ENCODE data around the gene INTS11. TPM values are rescaled to one million over a fixed set of nuclear protein-coding genes. Genes with fewer than 3 reads are reported as not detected.

INTS11 gene
- total and polyA plus RNA-seq, 9 of the 15 experiments (the other 6 are each of a cell fraction or from before 2014, with no cell fraction given), result 3.6 to 183 (median 110) TPM

DNA sequence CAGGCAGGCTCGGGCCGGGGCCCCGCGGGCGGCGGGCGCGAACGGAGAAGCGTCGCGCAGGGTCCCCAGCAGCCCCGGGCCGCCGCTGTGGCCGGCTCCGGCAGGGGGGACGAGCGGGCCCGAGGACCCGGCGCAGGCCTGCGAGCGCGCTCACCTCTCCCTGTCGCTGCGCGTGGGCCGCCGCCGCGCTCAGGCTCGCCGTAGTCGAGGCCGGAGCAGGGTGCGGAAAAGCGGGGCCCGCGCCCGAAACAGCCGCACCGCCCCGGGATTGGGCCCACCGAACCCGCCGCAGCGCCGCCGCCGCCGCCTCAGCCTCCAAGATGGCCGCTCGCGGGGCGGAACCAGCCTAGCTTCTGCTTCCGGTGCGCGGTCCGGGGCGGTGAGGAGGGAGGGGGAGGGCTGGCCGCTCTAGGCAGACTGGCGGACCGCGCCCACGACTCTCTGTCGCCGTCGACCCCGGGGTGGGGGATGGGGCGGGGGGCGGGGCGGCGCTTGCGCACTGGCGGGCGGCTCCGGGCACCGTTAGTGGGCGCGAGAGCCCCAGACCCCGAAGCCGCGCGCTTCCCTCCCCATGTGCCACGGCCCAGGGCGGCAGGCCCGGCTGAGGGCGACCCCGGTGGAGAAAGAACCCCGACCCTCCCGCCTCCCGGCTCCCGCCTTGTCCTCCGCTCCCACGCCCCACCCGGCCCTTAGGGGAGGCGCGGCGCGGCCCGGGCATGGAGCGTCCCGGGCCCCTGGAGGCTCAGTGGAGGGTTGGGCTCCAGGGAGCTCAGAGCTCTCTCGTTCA, 50.8 kb downstream of the INTS11 start, which contains the start of gene UBE2J2 (continued):
- TF ChIP-seq, protein P1, sequence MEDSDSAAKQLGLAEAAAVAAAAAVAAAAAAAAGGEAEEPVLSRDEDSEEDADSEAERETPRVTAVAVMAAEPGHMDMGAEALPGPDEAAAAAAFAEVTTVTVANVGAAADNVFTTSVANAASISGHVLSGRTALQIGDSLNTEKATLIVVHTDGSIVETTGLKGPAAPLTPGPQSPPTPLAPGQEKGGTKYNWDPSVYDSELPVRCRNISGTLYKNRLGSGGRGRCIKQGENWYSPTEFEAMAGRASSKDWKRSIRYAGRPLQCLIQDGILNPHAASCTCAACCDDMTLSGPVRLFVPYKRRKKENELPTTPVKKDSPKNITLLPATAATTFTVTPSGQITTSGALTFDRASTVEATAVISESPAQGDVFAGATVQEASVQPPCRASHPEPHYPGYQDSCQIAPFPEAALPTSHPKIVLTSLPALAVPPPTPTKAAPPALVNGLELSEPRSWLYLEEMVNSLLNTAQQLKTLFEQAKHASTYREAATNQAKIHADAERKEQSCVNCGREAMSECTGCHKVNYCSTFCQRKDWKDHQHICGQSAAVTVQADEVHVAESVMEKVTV (CRISPR knock-in tag; IDR thresholded peaks at IDR 0.05), result no peak
- TF ChIP-seq POLR2AphosphoS2 (IDR thresholded peaks at IDR 0.05; ENCODE audit: low read length) (peak; percentile 50; the same call in 1 of the 2 replicates), CSDE1 (IDR thresholded peaks at IDR 0.05) (no peak), RAD51 (IDR thresholded peaks at IDR 0.05; ENCODE audit: borderline replicate concordance, low read depth) (no peak), MBD2 (IDR thresholded peaks at IDR 0.05; ENCODE audit: borderline replicate concordance, low read depth) (peak; percentile 80; the same call in 1 of the 2 replicates), DPF2 (IDR thresholded peaks at IDR 0.05) (no peak), ZNF76 (CRISPR knock-in tag; IDR thresholded peaks at IDR 0.05; ENCODE audit: borderline replicate concordance) (no peak; the same call in 1 of the 2 replicates), DACH1 (IDR thresholded peaks at IDR 0.05; ENCODE audit: partially characterized antibody) (no peak), ZNF146 (CRISPR knock-in tag; IDR thresholded peaks at IDR 0.05; ENCODE audit: unreplicated experiment) (peak; percentile 3), TAF1 (IDR thresholded peaks at IDR 0.05; ENCODE audit: control insufficient read depth, extremely low read depth, insufficient read depth, low read length, severe bottlenecking) (peak; percentile 88), ERF (CRISPR knock-in tag; IDR thresholded peaks at IDR 0.05) (peak; percentile 83), RCOR1 (IDR thresholded peaks at IDR 0.05; ENCODE audit: borderline replicate concordance in 1 of 2, low read depth in 2 of 2, low read length in 2 of 2) (peak in 1 of 2 experiments; percentile 32; a peak in 1 of 4 replicates), CXXC5 (CRISPR knock-in tag; IDR thresholded peaks at IDR 0.05) (peak; percentile 83), CREM (IDR thresholded peaks at IDR 0.05; ENCODE audit: low read depth) (peak; percentile 89), RBBP5 (IDR thresholded peaks at IDR 0.05; ENCODE audit: borderline replicate concordance, insufficient read depth, low read length, poor library complexity, severe bottlenecking) (peak; percentile 98), ZNF778 (CRISPR knock-in tag; IDR thresholded peaks at IDR 0.05) (no peak), DIDO1 (tag; IDR thresholded peaks at IDR 0.05; ENCODE audit: low read depth) (no peak), KLF1 (tag; IDR thresholded peaks at IDR 0.05) (peak; percentile 48; the same call in 1 of the 2 replicates), TRIM24 (IDR thresholded peaks at IDR 0.05) (no peak), KAT2B (IDR thresholded peaks at IDR 0.05; ENCODE audit: low read depth, low read length) (no peak), MAZ (CRISPR knock-in tag; conservative IDR thresholded peaks at IDR 0.05 in 1 of 2, IDR thresholded peaks at IDR 0.05 in 1 of 2) (peak; percentile 85 to 93)
- TF ChIP-seq, protein P2, sequence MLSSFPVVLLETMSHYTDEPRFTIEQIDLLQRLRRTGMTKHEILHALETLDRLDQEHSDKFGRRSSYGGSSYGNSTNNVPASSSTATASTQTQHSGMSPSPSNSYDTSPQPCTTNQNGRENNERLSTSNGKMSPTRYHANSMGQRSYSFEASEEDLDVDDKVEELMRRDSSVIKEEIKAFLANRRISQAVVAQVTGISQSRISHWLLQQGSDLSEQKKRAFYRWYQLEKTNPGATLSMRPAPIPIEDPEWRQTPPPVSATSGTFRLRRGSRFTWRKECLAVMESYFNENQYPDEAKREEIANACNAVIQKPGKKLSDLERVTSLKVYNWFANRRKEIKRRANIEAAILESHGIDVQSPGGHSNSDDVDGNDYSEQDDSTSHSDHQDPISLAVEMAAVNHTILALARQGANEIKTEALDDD (IDR thresholded peaks at IDR 0.05), result no peak
- TF ChIP-seq, protein P3, sequence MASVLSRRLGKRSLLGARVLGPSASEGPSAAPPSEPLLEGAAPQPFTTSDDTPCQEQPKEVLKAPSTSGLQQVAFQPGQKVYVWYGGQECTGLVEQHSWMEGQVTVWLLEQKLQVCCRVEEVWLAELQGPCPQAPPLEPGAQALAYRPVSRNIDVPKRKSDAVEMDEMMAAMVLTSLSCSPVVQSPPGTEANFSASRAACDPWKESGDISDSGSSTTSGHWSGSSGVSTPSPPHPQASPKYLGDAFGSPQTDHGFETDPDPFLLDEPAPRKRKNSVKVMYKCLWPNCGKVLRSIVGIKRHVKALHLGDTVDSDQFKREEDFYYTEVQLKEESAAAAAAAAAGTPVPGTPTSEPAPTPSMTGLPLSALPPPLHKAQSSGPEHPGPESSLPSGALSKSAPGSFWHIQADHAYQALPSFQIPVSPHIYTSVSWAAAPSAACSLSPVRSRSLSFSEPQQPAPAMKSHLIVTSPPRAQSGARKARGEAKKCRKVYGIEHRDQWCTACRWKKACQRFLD (CRISPR knock-in tag; IDR thresholded peaks at IDR 0.05), result no peak
- TF ChIP-seq, protein P4, sequence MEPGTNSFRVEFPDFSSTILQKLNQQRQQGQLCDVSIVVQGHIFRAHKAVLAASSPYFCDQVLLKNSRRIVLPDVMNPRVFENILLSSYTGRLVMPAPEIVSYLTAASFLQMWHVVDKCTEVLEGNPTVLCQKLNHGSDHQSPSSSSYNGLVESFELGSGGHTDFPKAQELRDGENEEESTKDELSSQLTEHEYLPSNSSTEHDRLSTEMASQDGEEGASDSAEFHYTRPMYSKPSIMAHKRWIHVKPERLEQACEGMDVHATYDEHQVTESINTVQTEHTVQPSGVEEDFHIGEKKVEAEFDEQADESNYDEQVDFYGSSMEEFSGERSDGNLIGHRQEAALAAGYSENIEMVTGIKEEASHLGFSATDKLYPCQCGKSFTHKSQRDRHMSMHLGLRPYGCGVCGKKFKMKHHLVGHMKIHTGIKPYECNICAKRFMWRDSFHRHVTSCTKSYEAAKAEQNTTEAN (CRISPR knock-in tag; IDR thresholded peaks at IDR 0.05), result no peak

All from K562 (cell line).